Lower leg skin (tissue), 3 donors: ENCODE results near the gene THBS1.

Experiments used
- POLR2A ChIP-seq, 2 donors: fragments of 450-650 bp; IDR thresholded peaks; one replicate each; pipeline ENCODE4 v1.6.1; 2016 to 2017; ENCODE audit warnings: antibody characterized with exemption in 2 of 2, mild to moderate bottlenecking in 1 of 2, moderate library complexity in 1 of 2
- TF ChIP-seq, protein P1 (sequence below), 3 donors: fragments of 450-650 bp; IDR thresholded peaks; one replicate each; pipeline ENCODE4 v1.5.1; 2016; ENCODE audit warnings: antibody characterized with exemption in 3 of 3, mild to moderate bottlenecking in 3 of 3, moderate library complexity in 2 of 3

DNA sequence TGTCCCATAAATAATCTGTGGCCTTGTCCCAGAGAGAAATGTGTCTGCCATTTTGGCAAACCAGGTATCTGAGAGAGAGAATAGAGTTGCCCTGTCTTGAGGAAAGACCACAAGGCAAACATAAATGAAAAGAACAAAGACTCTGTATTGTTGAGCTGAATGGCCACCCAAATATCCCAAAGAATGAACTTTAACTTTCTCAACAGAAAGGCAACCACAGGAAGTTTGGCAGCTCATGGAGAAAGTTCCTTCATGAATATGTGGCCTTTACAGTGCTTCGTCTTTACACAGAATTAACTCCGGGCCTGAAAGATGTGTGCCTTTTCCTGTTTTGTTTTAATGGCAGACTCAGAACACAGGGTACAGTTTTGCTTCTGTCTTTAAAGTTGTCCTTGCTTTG, 41.4 kb upstream of the THBS1 start:
- TF ChIP-seq, protein P1, sequence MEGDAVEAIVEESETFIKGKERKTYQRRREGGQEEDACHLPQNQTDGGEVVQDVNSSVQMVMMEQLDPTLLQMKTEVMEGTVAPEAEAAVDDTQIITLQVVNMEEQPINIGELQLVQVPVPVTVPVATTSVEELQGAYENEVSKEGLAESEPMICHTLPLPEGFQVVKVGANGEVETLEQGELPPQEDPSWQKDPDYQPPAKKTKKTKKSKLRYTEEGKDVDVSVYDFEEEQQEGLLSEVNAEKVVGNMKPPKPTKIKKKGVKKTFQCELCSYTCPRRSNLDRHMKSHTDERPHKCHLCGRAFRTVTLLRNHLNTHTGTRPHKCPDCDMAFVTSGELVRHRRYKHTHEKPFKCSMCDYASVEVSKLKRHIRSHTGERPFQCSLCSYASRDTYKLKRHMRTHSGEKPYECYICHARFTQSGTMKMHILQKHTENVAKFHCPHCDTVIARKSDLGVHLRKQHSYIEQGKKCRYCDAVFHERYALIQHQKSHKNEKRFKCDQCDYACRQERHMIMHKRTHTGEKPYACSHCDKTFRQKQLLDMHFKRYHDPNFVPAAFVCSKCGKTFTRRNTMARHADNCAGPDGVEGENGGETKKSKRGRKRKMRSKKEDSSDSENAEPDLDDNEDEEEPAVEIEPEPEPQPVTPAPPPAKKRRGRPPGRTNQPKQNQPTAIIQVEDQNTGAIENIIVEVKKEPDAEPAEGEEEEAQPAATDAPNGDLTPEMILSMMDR (IDR thresholded peaks at IDR 0.05) = no peak
- TF ChIP-seq POLR2A (IDR thresholded peaks at IDR 0.05) = no peak
